Brain microvascular endothelial cell (primary cell): ENCODE results near the gene SDK1.

ENCODE experiments used
- DNase-seq: peaks from one replicate; pipeline ENCODE4 v3.0.0-alpha.2; 2020
- H3K27ac ChIP-seq: fragments of 250-450 bp; sonication (Bioruptor Pico); 2 replicates; pipeline ENCODE4 v1.5.1; 2020; ENCODE audit warnings: mild to moderate bottlenecking, moderate library complexity
- H3K27me3 ChIP-seq: fragments of 250-450 bp; sonication (Bioruptor Pico); replicated peaks from 2 replicates; pipeline ENCODE4 v1.5.1; 2020; ENCODE audit warnings: mild to moderate bottlenecking
- H3K36me3 ChIP-seq: fragments of 250-450 bp; sonication (Bioruptor Pico); replicated peaks from 2 replicates; pipeline ENCODE4 v1.5.1; 2020; ENCODE audit warnings: mild to moderate bottlenecking
- H3K4me3 ChIP-seq: 2 replicates; pipeline ENCODE4 v1.5.1; 2011; ENCODE audit warnings: low read depth, mild to moderate bottlenecking, control low read depth, low read length, moderate library complexity
- CTCF ChIP-seq: IDR thresholded peaks from 2 replicates; pipeline ENCODE4 v1.5.1; 2011; ENCODE audit warnings: low read depth, mild to moderate bottlenecking, moderate library complexity, low read length, control low read depth, inconsistent platforms; ENCODE audit errors: missing control alignments
- in situ Hi-C: cut with HindIII; loops from 2 replicates; pipeline ENCODE4 v1.10.0; 2017; ENCODE audit warnings: low sequenced_read_pairs, low pct_ligation_motif_present

Gene SDK1

GRCh38 chr7:3497796-3498195, 196.7 kb downstream of the SDK1 start:
- in situ Hi-C loops: no loop called here

DNA sequence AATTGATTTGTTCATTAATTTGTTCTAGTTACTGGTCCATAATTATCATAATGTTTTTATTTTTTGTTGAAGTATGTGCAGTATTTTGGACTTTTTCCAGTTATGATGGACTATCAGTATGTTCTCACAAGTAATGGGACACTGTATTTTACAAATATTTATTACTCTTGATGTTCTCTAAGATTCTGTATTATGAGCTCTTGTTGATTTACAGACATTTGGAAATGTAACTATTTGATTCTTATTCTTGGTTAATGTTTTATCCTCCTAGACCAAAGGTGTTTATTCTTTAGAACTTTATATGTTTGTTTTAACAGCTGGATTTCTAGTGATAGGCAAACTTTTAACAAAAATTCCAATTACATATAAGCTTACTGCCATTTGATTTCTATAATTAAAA, 200.6 kb downstream of the SDK1 start:
- H3K36me3 ChIP-seq: no peaks in the 10 kb centered on the region
- DNase-seq: no peak
- TF ChIP-seq CTCF: no peak
- H3K27ac ChIP-seq: no peak overlapping the region
- H3K4me3 ChIP-seq: no peak overlapping the region
- in situ Hi-C loops: no loop called here
- H3K27me3 ChIP-seq: no peaks in the 10 kb centered on the region

More at GRCh38 chr7:3497796-3498195, 196.7 kb downstream of the SDK1 start:
- no peak for DNase-seq
- Histone ChIP-seq H3K36me3 (no peaks in the 10 kb centered on the region), H3K27ac (no peak overlapping the region), H3K4me3 (no peak overlapping the region), H3K27me3 (no peaks in the 10 kb centered on the region)
- TF ChIP-seq CTCF: no peak

DNA sequence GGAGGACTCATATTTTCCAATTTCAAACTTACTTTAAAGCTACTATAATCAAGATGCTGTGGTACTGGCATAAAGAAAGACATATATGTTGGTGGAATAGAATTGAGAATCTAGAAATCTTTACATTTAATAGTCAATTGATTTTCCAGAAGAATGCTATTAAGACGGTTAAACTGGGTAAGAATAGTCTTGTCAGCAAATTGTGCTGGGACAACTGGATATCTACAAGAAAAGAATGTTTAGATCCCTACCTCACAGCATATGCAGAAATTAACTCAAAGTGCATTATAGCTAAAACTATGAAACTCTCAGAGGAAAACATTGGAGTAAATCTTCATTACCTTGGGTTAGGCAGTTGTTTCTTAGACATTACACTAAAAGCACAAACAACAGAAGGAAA, 203.3 kb downstream of the SDK1 start:
- no peak overlapping the region for H3K27ac ChIP-seq
- H3K27me3 ChIP-seq: no peaks in the 10 kb centered on the region
- H3K4me3 ChIP-seq: no peak overlapping the region
- DNase-seq: no peak
- no peaks in the 10 kb centered on the region for H3K36me3 ChIP-seq
- TF ChIP-seq CTCF: no peak
- in situ Hi-C loops: no loop called here

GRCh38 chr7:3510101-3511020, 209.3 kb downstream of the SDK1 start:
- DNase-seq: peak; percentile 15
- Histone ChIP-seq H3K36me3 (no peaks in the 10 kb centered on the region), H3K27me3 (no peaks in the 10 kb centered on the region), H3K27ac (no peak overlapping the region), H3K4me3 (no peak overlapping the region)
- in situ Hi-C loops: no loop called here
- no peak for TF ChIP-seq CTCF

DNA sequence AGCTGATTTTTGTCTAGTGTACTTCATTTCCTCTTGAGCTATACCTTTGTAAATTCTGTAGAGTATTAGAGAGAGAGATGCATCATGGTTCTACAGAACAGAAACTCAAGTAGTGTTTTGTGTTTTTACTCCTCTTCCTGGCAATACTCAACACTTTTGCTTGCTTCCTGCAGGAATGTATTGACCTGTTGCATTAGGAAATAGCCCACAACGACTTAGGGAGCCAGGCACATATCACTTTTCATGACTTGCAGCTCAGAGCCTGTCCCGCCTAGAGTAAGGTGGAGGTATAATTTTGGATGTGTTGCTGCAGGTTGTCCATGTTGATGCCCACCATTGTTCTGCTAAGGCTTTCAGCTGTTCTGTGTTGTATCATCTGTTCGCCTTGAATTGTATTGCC, 216.3 kb downstream of the SDK1 start:
- H3K4me3 ChIP-seq: no peak overlapping the region
- H3K27ac ChIP-seq: no peak overlapping the region
- DNase-seq: no peak
- in situ Hi-C loops: no loop called here
- no peaks in the 10 kb centered on the region for H3K27me3 ChIP-seq
- no peaks in the 10 kb centered on the region for H3K36me3 ChIP-seq
- TF ChIP-seq CTCF: no peak
